ENCODE data around the gene NUCB1.

NUCB1 gene

DNA sequence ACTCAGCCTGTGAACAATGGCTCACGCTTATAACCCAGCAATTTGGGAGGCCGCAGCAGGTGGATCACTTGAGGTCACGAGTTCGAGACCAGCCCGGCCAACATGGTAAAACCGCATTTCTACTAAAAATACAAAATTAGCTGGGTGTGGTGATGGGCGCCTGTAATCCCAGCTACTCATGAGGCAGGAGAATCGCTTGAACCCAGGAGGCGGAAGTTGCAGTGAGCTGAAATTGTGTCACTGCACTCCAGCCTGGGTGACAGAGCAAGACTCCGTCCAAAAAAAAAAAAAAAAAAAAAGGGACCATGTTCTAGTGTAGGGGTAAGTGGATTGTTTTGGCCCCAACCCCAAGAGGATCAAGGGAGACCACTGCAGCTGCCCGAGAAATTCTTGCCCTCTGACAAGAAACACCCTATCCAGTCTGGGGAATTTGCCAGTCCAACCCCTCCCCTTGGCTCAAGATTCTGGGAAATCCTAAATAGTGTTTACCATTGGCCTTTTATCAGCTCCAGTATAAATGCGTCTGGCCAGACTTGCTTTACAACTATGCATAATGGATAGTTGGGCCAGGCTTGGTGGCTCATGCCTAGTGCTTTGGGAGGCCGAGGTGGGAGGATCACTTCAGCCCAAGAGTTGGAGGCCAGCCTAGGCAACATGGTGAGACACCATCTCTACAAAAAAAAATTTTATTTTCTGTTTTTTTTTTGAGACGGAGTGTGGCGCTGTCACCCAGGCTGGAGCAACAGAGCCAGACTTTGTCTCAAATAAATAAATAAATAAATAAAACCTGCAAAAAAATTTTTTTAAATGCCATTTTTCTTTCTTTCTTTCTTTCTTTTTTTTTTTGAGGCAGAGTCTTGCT is 28.3 kb downstream of the NUCB1 start:
- H3K27ac Mint-ChIP-seq: no peak overlapping the region
- ATAC-seq (no peak), DNase-seq (ENCODE audit: low spot score in 2 of 2) (no peak)
- H3K36me3 Mint-ChIP-seq: peaks cover 14% of the 10 kb centered on the region
- no peak overlapping the region for H3K4me3 Mint-ChIP-seq
- peaks cover 4% of the 10 kb centered on the region for H3K4me1 Mint-ChIP-seq
- no peaks in the 10 kb centered on the region for H3K9me3 Mint-ChIP-seq

- peak; percentile 92 for ATAC-seq
- H3K4me3 Mint-ChIP-seq: peak within 1 kb of the TSS; percentile 82
- DNase-seq (ENCODE audit: low spot score in 2 of 2): peak; percentile 65 to 88
- H3K36me3 Mint-ChIP-seq: peaks cover 4% of the 10 kb centered on the region
- peaks cover 15% of the 10 kb centered on the region for H3K4me1 Mint-ChIP-seq
- H3K9me3 Mint-ChIP-seq: no peaks in the 10 kb centered on the region
- peak within 1 kb of the TSS; percentile 54 for H3K27ac Mint-ChIP-seq
Observed at GRCh38 chr19:48933382-48933932, 33.3 kb downstream of the NUCB1 start, which contains the start of gene DHDH. Gene DHDH (plus strand): TSS chr19:48933699. CDS start chr19:48933722, 23 bp downstream.

GRCh38 chr19:48934837-48935236 is 34.7 kb downstream of the NUCB1 start:
- Mint-ChIP-seq H3K4me1 (peaks cover 15% of the 10 kb centered on the region), H3K4me3 (no peak overlapping the region), H3K9me3 (no peaks in the 10 kb centered on the region), H3K27ac (no peak overlapping the region), H3K36me3 (peaks cover 4% of the 10 kb centered on the region)
- ATAC-seq (no peak), DNase-seq (ENCODE audit: low spot score in 2 of 2) (no peak)

- H3K9me3 Mint-ChIP-seq: no peaks in the 10 kb centered on the region
- peaks cover 15% of the 10 kb centered on the region for H3K4me1 Mint-ChIP-seq
- ATAC-seq: no peak
- H3K36me3 Mint-ChIP-seq: peaks cover 4% of the 10 kb centered on the region
- DNase-seq (ENCODE audit: low spot score in 2 of 2): no peak
- no peak overlapping the region for H3K4me3 Mint-ChIP-seq
- H3K27ac Mint-ChIP-seq: no peak overlapping the region
Observed at GRCh38 chr19:48935864-48936263, 35.8 kb downstream of the NUCB1 start.

DNA sequence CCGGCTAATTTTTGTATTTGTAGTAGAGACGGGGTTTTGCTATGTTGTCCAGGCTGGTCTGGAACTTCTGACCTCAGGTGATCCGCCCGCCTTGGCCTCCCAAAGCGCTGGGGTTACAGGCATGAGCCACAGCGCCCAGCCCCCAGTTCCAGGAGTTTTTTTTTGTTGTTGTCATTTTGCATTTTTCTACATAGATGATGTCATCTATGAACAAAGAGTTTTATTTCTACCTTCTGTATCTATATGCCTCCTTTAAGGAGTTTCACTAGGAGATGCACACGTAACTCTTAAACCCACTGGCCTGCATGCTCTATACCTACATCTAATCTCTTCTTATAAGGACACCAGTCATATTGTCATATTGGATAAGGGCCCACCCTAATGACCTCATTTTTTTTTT is 38.1 kb downstream of the NUCB1 start:
- no peak for ATAC-seq
- no peak for DNase-seq (ENCODE audit: low spot score in 2 of 2)

GRCh38 chr19:48940902-48941301 is 40.8 kb downstream of the NUCB1 start:
- H3K36me3 Mint-ChIP-seq: peaks cover 5% of the 10 kb centered on the region
- H3K4me3 Mint-ChIP-seq: no peak overlapping the region
- DNase-seq (ENCODE audit: low spot score in 2 of 2): no peak
- ATAC-seq: no peak
- no peaks in the 10 kb centered on the region for H3K9me3 Mint-ChIP-seq
- no peak overlapping the region for H3K27ac Mint-ChIP-seq
- H3K4me1 Mint-ChIP-seq: no peaks in the 10 kb centered on the region

More for the DNA sequence above, 38.1 kb downstream of the NUCB1 start:
- peaks cover 4% of the 10 kb centered on the region for H3K36me3 Mint-ChIP-seq
- peaks cover 12% of the 10 kb centered on the region for H3K4me1 Mint-ChIP-seq
- H3K4me3 Mint-ChIP-seq: no peak overlapping the region
- no peak overlapping the region for H3K27ac Mint-ChIP-seq
- H3K9me3 Mint-ChIP-seq: no peaks in the 10 kb centered on the region

- ATAC-seq (no peak), DNase-seq (ENCODE audit: low spot score in 2 of 2) (no peak)
- Mint-ChIP-seq H3K4me3 (no peak overlapping the region), H3K9me3 (no peaks in the 10 kb centered on the region), H3K36me3 (peaks cover 5% of the 10 kb centered on the region), H3K4me1 (no peaks in the 10 kb centered on the region), H3K27ac (no peak overlapping the region)
Observed at GRCh38 chr19:48943081-48943480, 43.0 kb downstream of the NUCB1 start.

- H3K27ac Mint-ChIP-seq: no peak overlapping the region
- no peaks in the 10 kb centered on the region for H3K9me3 Mint-ChIP-seq
- H3K4me3 Mint-ChIP-seq: no peak overlapping the region
- H3K4me1 Mint-ChIP-seq: no peaks in the 10 kb centered on the region
- peaks cover 5% of the 10 kb centered on the region for H3K36me3 Mint-ChIP-seq
- no peak for DNase-seq (ENCODE audit: low spot score in 2 of 2)
- ATAC-seq: no peak
Observed at GRCh38 chr19:48945415-48945814, 45.3 kb downstream of the NUCB1 start.

GRCh38 chr19:48945817-48946216 is 45.7 kb downstream of the NUCB1 start:
- Mint-ChIP-seq H3K27ac (no peak overlapping the region), H3K4me1 (no peaks in the 10 kb centered on the region), H3K9me3 (no peaks in the 10 kb centered on the region)

GRCh38 chr19:48946463-48947257 is 46.5 kb downstream of the NUCB1 start:
- Mint-ChIP-seq H3K27ac (no peak overlapping the region), H3K4me1 (no peaks in the 10 kb centered on the region), H3K4me3 (no peak overlapping the region), H3K36me3 (peaks cover 5% of the 10 kb centered on the region), H3K9me3 (no peaks in the 10 kb centered on the region)
- DNase-seq (ENCODE audit: low spot score in 2 of 2) (no peak), ATAC-seq (no peak)

More at GRCh38 chr19:48945817-48946216, 45.7 kb downstream of the NUCB1 start:
- Mint-ChIP-seq H3K36me3 (peaks cover 5% of the 10 kb centered on the region), H3K4me3 (no peak overlapping the region)
- no peak for ATAC-seq
- no peak for DNase-seq (ENCODE audit: low spot score in 2 of 2)

GRCh38 chr19:48947258-48947542 is 47.1 kb downstream of the NUCB1 start:
- ATAC-seq (no peak), DNase-seq (ENCODE audit: low spot score in 2 of 2) (no peak)
- Mint-ChIP-seq H3K4me1 (no peaks in the 10 kb centered on the region), H3K4me3 (no peak overlapping the region), H3K27ac (no peak overlapping the region), H3K9me3 (no peaks in the 10 kb centered on the region), H3K36me3 (peaks cover 5% of the 10 kb centered on the region)

DNA sequence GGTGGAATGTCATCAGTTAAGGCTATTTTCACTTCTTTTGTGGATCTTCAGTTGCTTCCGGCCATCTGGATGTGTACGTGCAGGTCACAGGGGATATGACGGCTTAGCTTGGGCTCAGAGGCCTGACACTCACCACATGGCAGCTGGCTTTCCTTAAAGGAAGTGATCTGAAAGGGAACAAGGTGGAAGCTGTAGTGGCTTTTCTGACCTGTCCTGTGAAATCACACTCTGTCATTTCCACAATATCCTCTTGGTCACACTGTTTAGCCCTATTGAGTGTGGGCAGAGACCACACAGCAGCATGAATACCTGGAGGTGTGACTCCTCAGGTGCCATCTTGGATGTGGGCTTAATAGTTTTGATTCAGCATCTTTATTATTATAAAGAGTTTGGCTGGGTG is 50.0 kb downstream of the NUCB1 start:
- Mint-ChIP-seq H3K9me3 (no peaks in the 10 kb centered on the region), H3K36me3 (peaks cover 10% of the 10 kb centered on the region), H3K27ac (no peak overlapping the region), H3K4me1 (peaks cover 1% of the 10 kb centered on the region), H3K4me3 (no peak overlapping the region)
- ATAC-seq (no peak), DNase-seq (ENCODE audit: low spot score in 2 of 2) (no peak)

DNA sequence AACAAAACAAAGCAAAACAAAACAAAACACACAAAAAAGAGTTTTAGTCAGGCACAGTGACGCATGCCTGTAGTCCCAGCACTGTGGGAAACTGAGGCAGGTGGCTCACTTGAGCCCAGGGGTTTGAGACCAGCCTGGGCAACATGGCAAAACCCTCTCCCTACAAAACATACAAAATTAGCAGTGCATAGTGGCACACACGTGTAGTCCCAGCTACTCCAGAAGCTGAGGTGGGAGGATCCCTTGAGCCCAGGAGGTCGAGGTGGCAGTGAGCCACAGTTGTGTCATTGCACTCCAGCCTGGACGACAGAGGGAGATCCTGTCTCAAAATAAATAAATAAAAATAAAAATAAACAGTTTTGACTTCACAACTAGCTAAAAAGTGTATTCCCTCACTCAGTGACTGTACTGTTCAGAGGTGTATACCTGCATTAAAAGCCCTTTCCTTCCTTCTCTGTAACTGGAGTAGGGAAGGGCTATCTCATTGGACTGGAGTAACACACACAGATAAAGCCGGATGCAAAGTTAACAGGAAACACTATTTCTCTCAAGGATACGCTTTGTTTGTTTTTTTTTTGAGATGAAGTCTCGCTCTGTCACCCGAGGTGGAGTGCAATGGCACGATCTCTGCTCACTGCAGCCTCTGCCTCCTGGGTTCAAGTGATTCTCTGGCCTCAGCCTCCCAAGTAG is 50.9 kb downstream of the NUCB1 start:
- ATAC-seq (no peak), DNase-seq (ENCODE audit: low spot score in 2 of 2) (no peak)
- H3K36me3 Mint-ChIP-seq: peaks cover 18% of the 10 kb centered on the region
- H3K4me3 Mint-ChIP-seq: no peak overlapping the region
- no peak overlapping the region for H3K27ac Mint-ChIP-seq
- H3K4me1 Mint-ChIP-seq: peaks cover 9% of the 10 kb centered on the region
- H3K9me3 Mint-ChIP-seq: no peaks in the 10 kb centered on the region

DNA sequence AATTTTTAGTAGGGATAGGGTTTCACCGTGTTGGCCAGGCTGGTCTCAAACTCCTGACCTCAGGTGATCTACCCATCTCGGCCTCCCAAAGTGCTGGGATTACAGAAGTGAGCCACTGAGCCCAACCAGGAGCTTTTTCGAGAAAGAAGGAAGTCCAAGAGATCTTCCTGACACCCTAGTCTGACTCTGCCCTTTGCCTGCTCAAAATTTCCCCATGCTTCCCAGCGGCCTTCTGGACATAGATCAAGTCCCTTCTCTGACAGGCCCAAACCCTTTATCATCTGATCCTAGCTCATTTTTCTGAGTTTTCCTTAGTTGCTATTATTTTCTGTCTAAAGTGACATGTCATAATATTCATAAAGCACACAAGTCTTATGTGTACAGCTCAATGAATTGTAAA is 53.0 kb downstream of the NUCB1 start:
- ATAC-seq: no peak
- H3K4me1 Mint-ChIP-seq: peaks cover 24% of the 10 kb centered on the region
- DNase-seq (ENCODE audit: low spot score in 2 of 2): no peak
- H3K4me3 Mint-ChIP-seq: no peak overlapping the region
- H3K27ac Mint-ChIP-seq: no peak overlapping the region
- H3K36me3 Mint-ChIP-seq: peaks cover 40% of the 10 kb centered on the region
- no peaks in the 10 kb centered on the region for H3K9me3 Mint-ChIP-seq

DNA sequence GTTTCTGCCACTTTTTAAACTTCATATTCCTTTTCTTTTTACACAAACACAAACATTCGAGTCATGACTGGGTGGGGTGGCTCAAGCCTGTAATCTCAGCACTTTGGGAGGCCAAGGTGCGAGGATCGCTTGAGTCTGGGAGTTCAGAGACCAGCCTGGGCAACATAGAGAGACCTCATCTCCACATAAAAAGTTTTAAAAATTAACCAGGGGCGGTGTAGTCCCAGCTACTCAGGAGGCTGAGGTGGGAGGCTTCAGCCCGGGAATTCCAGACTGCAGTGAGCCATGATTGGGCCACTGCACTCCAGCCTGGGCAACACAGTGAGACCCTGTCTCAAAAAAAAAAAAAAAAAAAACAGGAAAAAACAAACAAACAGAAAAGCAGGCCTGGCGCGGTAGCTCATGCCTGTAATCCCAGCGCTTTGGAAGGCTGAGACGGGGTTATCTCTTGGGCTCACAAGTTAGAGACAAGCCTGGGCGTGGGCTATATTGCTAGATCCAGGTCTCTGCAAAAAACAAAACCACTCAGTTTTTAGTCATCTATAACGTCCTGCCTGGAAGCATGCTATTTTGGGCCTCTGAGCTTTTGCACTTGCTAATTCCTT is 54.0 kb downstream of the NUCB1 start:
- ATAC-seq (no peak), DNase-seq (ENCODE audit: low spot score in 2 of 2) (no peak)
- H3K4me3 Mint-ChIP-seq: peak overlapping the region; percentile 79
- H3K27ac Mint-ChIP-seq: peak overlapping the region; percentile 93
- peaks cover 50% of the 10 kb centered on the region for H3K36me3 Mint-ChIP-seq
- no peaks in the 10 kb centered on the region for H3K9me3 Mint-ChIP-seq
- peaks cover 30% of the 10 kb centered on the region for H3K4me1 Mint-ChIP-seq
